GM23338 (cell line): ENCODE measurements around the gene DNAAF5. TPM values are rescaled to one million over a fixed set of nuclear protein-coding genes. Genes with fewer than 3 reads are reported as not detected.

Experiments
- ATAC-seq: fragments of 200-7000 bp; cut with Tn5 transposase; 3 replicates; pipeline ENCODE4 v1.9.1; 2020
- DNase-seq: peaks from one replicate; pipeline ENCODE4 v3.0.0-alpha.2; 2015; ENCODE audit warnings: low spot score
- H2AFZ ChIP-seq: fragments of 200-600 bp; sonication (generic); 2 replicates; pipeline ENCODE4 v1.8.0; 2016; ENCODE audit warnings: antibody characterized with exemption, mild to moderate bottlenecking, moderate library complexity
- H3F3A ChIP-seq: fragments of 200-600 bp; sonication (generic); replicated peaks from 2 replicates; pipeline ENCODE4 v1.8.0; 2017; ENCODE audit warnings: antibody characterized with exemption, mixed run types, low read depth
- H3K27ac ChIP-seq: fragments of 200-600 bp; sonication (generic); 2 replicates; pipeline ENCODE4 v1.6.1; 2016; ENCODE audit warnings: low read depth
- H3K27me3 ChIP-seq: fragments of 200-600 bp; sonication (generic); 2 replicates; pipeline ENCODE4 v1.8.0; 2016; ENCODE audit warnings: mild to moderate bottlenecking, mixed run types, moderate library complexity; ENCODE audit not compliant: insufficient read depth
- H3K36me3 ChIP-seq: fragments of 200-600 bp; sonication (generic); 2 replicates; pipeline ENCODE4 v1.8.0; 2016; ENCODE audit warnings: mild to moderate bottlenecking; ENCODE audit not compliant: insufficient read depth
- H3K4me1 ChIP-seq: fragments of 200-600 bp; sonication (generic); 2 replicates; pipeline ENCODE4 v1.8.0; 2016; ENCODE audit warnings: mild to moderate bottlenecking, moderate library complexity; ENCODE audit not compliant: insufficient read depth
- H3K4me2 ChIP-seq: fragments of 200-600 bp; sonication (generic); 2 replicates; pipeline ENCODE4 v1.7.1; 2017; ENCODE audit warnings: mixed run types
- H3K4me3 ChIP-seq: fragments of 200-600 bp; sonication (generic); 2 replicates; pipeline ENCODE4 v1.6.1; 2016; ENCODE audit warnings: mixed run types
- H3K79me2 ChIP-seq: fragments of 200-600 bp; sonication (generic); replicated peaks from 2 replicates; pipeline ENCODE4 v1.8.0; 2017; ENCODE audit warnings: mild to moderate bottlenecking; ENCODE audit not compliant: insufficient read depth
- H3K9me2 ChIP-seq: fragments of 200-600 bp; sonication (generic); 2 replicates; pipeline ENCODE4 v1.8.0; 2017; ENCODE audit not compliant: insufficient read depth
- H4K20me1 ChIP-seq: fragments of 200-600 bp; sonication (generic); replicated peaks from 2 replicates; pipeline ENCODE4 v1.8.0; 2017; ENCODE audit warnings: mild to moderate bottlenecking; ENCODE audit not compliant: insufficient read depth
- H3K27ac Mint-ChIP-seq: 2 replicates; pipeline ENCODE4 v1.8.0; 2020; ENCODE audit warnings: inconsistent platforms, mild to moderate bottlenecking, moderate library complexity, mixed read lengths
- H3K27me3 Mint-ChIP-seq: 3 replicates; pipeline ENCODE4 v1.8.0; 2022; ENCODE audit warnings: low read depth, mild to moderate bottlenecking, moderate library complexity, mixed read lengths, inconsistent platforms; ENCODE audit not compliant: insufficient read depth, poor library complexity
- H3K36me3 Mint-ChIP-seq: 3 replicates; pipeline ENCODE4 v1.8.0; 2021; ENCODE audit warnings: low read depth, mild to moderate bottlenecking, inconsistent platforms, moderate library complexity, mixed read lengths
- H3K4me1 Mint-ChIP-seq: 3 replicates; pipeline ENCODE4 v1.8.0; 2020; ENCODE audit warnings: mild to moderate bottlenecking, inconsistent platforms, mixed read lengths
- H3K4me3 Mint-ChIP-seq: 3 replicates; pipeline ENCODE4 v1.8.0; 2021; ENCODE audit warnings: moderate library complexity, mild to moderate bottlenecking, inconsistent platforms, mixed read lengths
- H3K9me3 Mint-ChIP-seq: 3 replicates; pipeline ENCODE4 v1.8.0; 2020; ENCODE audit warnings: moderate library complexity, mild to moderate bottlenecking, inconsistent platforms, mixed read lengths
- CREB1 ChIP-seq: fragments of 250-450 bp; sonication (Bioruptor Pico); IDR thresholded peaks from 2 replicates; pipeline ENCODE4 v1.5.0; 2020; ENCODE audit warnings: low read depth, mild to moderate bottlenecking, moderate library complexity
- ETS1 ChIP-seq: IDR thresholded peaks from 2 replicates; pipeline ENCODE4 v1.6.1; 2016; ENCODE audit warnings: antibody characterized with exemption
- EZH2 ChIP-seq: fragments of 200-600 bp; sonication (generic); IDR thresholded peaks from one replicate; pipeline ENCODE4 v1.8.0; 2017; ENCODE audit warnings: antibody characterized with exemption, mild to moderate bottlenecking, low read depth; ENCODE audit not compliant: unreplicated experiment
- EZH2phosphoT487 ChIP-seq: fragments of 200-600 bp; sonication (generic); IDR thresholded peaks from one replicate; pipeline ENCODE4 v1.8.1; 2018; ENCODE audit warnings: antibody characterized with exemption; ENCODE audit not compliant: unreplicated experiment
- JUNB ChIP-seq: IDR thresholded peaks from one replicate; pipeline ENCODE4 v1.6.1; 2016; ENCODE audit warnings: antibody characterized with exemption; ENCODE audit not compliant: unreplicated experiment
- NANOG ChIP-seq: IDR thresholded peaks from 2 replicates; pipeline ENCODE4 v1.6.1; 2016; ENCODE audit warnings: antibody characterized with exemption, borderline replicate concordance
- POLR2AphosphoS5 ChIP-seq: IDR thresholded peaks from 2 replicates; pipeline ENCODE4 v1.6.1; 2016; ENCODE audit warnings: antibody characterized with exemption, low read depth
- STAT1 ChIP-seq: IDR thresholded peaks from one replicate; pipeline ENCODE4 v1.6.1; 2016; ENCODE audit warnings: antibody characterized with exemption; ENCODE audit not compliant: unreplicated experiment
- ZNF114 ChIP-seq: fragments of 250-450 bp; sonication (Bioruptor Pico); IDR thresholded peaks from 2 replicates; pipeline ENCODE4 v1.5.0; 2020; ENCODE audit warnings: mild to moderate bottlenecking, moderate library complexity
- ZNF331 ChIP-seq: fragments of 250-450 bp; sonication (Bioruptor Pico); IDR thresholded peaks from 2 replicates; pipeline ENCODE4 v1.5.0; 2020; ENCODE audit warnings: low read depth, mild to moderate bottlenecking, moderate library complexity
- polyA plus RNA-seq: library from polyadenylated mRNA; unstranded; fragments of >200 nt; fragmentation: Nextera tagmentation; extraction: Ambion mirVana; gene quantifications from 2 replicates; pipeline ENCODE4 v1.2.1, GENCODE V29; 2016
- total RNA-seq: library from RNA; depleted of rRNA; stranded (reverse); fragments of >200 nt; shearing (Covaris generic); gene quantifications from 2 replicates; pipeline ENCODE4 v1.2.3, GENCODE V29; 2014
- TF ChIP-seq, protein P1 (sequence below): IDR thresholded peaks from one replicate; pipeline ENCODE4 v1.6.1; 2018; ENCODE audit warnings: antibody characterized with exemption; ENCODE audit not compliant: unreplicated experiment
- TF ChIP-seq, protein P2 (sequence below), 2 experiments: fragments of 200-600 bp in 1 of 2; sonication (generic) in 1 of 2; conservative IDR thresholded peaks; 2 replicates each; pipeline versions ENCODE4 v1.5.1 to v1.6.1; 2016 to 2017; ENCODE audit warnings: antibody characterized with exemption in 2 of 2, low read depth in 2 of 2, mild to moderate bottlenecking in 2 of 2, moderate library complexity in 1 of 2

The DNAAF5 gene
- total and polyA plus RNA-seq, 2 experiments from 2014 or later: 20.4 to 86.7 TPM

DNA sequence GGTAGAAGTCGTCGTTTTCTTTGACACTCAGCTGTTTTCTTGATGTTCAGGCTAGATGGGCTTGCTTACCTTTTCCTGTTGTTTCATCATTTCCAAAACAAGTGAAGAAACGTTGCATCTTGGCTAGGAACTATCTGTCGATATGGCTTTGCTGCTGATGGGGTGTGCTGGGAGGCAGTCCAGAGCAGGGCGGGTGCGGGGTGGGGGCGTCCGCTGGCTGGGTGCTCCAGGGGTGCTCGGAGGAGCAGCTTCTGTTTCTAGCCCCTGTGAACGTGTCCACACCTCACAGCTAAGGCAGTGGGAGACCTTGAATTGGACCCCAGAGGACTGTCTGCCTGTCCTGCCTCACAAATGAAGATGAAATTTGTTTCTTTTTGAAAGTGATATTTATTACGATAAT lies 98.2 kb downstream of the DNAAF5 start (continued):
- TF ChIP-seq ZNF331 (CRISPR knock-in tag) (no peak), CREB1 (no peak), JUNB (no peak)

- H3K27ac ChIP-seq: peak overlapping the region; percentile 67
- H3K27me3 ChIP-seq: no peaks in the 10 kb centered on the region
- no peak for DNase-seq
- H4K20me1 ChIP-seq: peaks cover 70% of the 10 kb centered on the region
- H3K4me1 Mint-ChIP-seq: peaks cover 60% of the 10 kb centered on the region
- H3K4me3 Mint-ChIP-seq: no peak overlapping the region
- H3K27ac Mint-ChIP-seq: no peak overlapping the region
- H3K36me3 Mint-ChIP-seq: peaks cover 12% of the 10 kb centered on the region
- no peak overlapping the region for H3K4me3 ChIP-seq
- no peak overlapping the region for H2AFZ ChIP-seq
- H3K9me2 ChIP-seq: no peaks in the 10 kb centered on the region
- no peak overlapping the region for H3K4me2 ChIP-seq
- peaks cover 100% of the 10 kb centered on the region for H3K79me2 ChIP-seq
- no peaks in the 10 kb centered on the region for H3K36me3 ChIP-seq
- ATAC-seq: no peak
- H3K9me3 Mint-ChIP-seq: no peaks in the 10 kb centered on the region
- H3K4me1 ChIP-seq: peaks cover 28% of the 10 kb centered on the region
- H3K27me3 Mint-ChIP-seq: peaks cover 11% of the 10 kb centered on the region
- TF ChIP-seq JUNB: no peak
- no peak for TF ChIP-seq POLR2AphosphoS5
- TF ChIP-seq, protein P1, sequence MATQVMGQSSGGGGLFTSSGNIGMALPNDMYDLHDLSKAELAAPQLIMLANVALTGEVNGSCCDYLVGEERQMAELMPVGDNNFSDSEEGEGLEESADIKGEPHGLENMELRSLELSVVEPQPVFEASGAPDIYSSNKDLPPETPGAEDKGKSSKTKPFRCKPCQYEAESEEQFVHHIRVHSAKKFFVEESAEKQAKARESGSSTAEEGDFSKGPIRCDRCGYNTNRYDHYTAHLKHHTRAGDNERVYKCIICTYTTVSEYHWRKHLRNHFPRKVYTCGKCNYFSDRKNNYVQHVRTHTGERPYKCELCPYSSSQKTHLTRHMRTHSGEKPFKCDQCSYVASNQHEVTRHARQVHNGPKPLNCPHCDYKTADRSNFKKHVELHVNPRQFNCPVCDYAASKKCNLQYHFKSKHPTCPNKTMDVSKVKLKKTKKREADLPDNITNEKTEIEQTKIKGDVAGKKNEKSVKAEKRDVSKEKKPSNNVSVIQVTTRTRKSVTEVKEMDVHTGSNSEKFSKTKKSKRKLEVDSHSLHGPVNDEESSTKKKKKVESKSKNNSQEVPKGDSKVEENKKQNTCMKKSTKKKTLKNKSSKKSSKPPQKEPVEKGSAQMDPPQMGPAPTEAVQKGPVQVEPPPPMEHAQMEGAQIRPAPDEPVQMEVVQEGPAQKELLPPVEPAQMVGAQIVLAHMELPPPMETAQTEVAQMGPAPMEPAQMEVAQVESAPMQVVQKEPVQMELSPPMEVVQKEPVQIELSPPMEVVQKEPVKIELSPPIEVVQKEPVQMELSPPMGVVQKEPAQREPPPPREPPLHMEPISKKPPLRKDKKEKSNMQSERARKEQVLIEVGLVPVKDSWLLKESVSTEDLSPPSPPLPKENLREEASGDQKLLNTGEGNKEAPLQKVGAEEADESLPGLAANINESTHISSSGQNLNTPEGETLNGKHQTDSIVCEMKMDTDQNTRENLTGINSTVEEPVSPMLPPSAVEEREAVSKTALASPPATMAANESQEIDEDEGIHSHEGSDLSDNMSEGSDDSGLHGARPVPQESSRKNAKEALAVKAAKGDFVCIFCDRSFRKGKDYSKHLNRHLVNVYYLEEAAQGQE: no peak
- TF ChIP-seq, protein P2, sequence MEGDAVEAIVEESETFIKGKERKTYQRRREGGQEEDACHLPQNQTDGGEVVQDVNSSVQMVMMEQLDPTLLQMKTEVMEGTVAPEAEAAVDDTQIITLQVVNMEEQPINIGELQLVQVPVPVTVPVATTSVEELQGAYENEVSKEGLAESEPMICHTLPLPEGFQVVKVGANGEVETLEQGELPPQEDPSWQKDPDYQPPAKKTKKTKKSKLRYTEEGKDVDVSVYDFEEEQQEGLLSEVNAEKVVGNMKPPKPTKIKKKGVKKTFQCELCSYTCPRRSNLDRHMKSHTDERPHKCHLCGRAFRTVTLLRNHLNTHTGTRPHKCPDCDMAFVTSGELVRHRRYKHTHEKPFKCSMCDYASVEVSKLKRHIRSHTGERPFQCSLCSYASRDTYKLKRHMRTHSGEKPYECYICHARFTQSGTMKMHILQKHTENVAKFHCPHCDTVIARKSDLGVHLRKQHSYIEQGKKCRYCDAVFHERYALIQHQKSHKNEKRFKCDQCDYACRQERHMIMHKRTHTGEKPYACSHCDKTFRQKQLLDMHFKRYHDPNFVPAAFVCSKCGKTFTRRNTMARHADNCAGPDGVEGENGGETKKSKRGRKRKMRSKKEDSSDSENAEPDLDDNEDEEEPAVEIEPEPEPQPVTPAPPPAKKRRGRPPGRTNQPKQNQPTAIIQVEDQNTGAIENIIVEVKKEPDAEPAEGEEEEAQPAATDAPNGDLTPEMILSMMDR (conservative IDR thresholded peaks at IDR 0.05; ENCODE audit: low read depth in 2 of 2): no peak
- TF ChIP-seq NANOG: no peak
- TF ChIP-seq ETS1: no peak
- TF ChIP-seq ZNF331 (CRISPR knock-in tag): no peak
- TF ChIP-seq ZNF114: no peak
- TF ChIP-seq CREB1: no peak
- TF ChIP-seq EZH2phosphoT487: no peak
- TF ChIP-seq EZH2: no peak
- no peak for TF ChIP-seq STAT1
- H3F3A ChIP-seq: peaks cover 10% of the 10 kb centered on the region; the same call in 1 of the 2 replicates
Measured at GRCh38 chr7:825386-825785, 98.9 kb downstream of the DNAAF5 start.
